ENCODE measurements around the gene PHOX2B. TPM values are rescaled to one million over a fixed set of nuclear protein-coding genes. Genes with fewer than 3 reads are reported as not detected.

Gene PHOX2B
- total RNA-seq, 2 experiments from 2014 or later = not detected

DNA sequence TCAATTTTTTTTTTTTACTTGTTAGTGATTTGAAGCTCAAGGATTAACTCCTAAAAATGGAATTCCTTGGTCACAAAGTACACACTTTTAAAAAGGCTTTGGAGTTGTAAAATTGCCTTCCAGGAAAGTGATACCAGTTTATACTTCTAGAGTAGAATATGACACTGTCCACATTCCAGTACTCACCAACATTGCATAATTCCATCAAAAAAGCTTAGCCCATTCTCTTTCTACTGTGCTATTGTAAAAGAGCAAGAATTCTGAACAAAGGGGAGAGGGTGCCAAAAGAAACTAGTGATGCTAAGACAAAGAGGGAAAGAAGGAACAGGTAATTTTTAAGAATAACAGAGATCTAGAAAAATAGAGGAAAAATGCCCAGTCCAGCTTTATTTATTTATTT, 10.4 kb upstream of the PHOX2B start:
- DNase-seq (no peak), ATAC-seq (no peak)
- Mint-ChIP-seq H3K36me3 (ENCODE audit: low read depth) (no peaks in the 10 kb centered on the region), H3K4me3 (no peak overlapping the region), H3K27ac (no peak overlapping the region), H3K9me3 (ENCODE audit: low read depth) (no peaks in the 10 kb centered on the region), H3K27me3 (peaks cover 28% of the 10 kb centered on the region), H3K4me1 (no peaks in the 10 kb centered on the region)
- intact Hi-C loops (cut with DNase I, micrococcal nuclease) = no loop called here
- POLR2A ChIA-PET = no interaction called here
- CTCF ChIA-PET = interaction anchor here (0.7 to 1.4 kb wide), 2 partner anchors 24 to 416 kb away, joined by 3 read pairs; no protein-coding TSS in a partner anchor

DNA sequence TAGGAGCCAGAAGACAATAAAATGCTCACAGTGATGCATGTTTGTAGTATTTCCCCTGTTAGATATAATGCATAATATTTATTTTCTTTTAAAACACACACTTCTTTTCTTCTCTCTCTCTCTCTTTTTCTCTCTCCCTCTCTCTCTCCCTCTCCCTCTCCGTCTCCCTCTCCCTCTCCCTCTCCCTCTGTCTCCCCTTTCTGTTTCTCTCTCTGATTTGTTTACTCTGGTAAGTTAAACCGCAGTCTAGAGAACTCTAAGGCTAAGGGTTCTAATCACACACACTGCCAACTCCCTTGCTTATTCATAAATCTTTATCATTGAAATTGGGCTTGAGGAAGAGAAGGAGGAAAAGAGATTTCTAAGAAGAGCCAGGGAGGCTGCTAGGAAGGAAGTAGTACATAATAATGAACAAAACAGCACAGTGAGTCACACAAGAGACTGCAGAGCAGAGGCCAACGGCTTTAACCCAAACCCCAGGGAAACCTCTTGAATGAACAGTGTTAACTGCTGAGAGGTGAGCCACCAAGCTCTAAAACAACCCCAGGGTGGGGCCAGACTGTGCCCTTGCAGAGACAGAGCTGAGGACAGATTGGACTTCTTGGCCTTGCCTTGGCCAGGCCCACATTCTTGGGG, 9.1 kb upstream of the PHOX2B start:
- ATAC-seq = no peak
- CTCF ChIA-PET = no interaction called here

DNA sequence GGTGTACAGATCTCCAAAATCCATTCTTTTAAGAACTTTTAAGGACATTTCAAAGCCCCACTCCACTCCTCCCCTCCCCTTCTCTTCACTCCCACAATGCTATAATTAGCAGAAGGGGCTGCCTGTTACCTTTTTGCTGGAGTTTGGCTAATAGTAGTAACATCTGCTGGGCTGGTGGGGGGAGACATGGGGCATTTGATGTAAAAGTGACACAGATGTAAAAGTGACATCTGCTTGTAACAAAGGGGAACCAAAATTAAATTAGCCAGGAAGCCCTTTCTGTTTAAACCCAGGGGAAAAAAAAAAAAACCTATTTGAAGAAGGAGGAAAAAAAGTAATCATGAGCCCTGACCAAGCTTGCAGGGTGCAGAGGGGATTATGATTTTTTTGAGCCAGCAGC, 5.4 kb upstream of the PHOX2B start:
- H3K9me3 Mint-ChIP-seq (ENCODE audit: low read depth) = no peaks in the 10 kb centered on the region
- DNase-seq (no peak), ATAC-seq (no peak)
- H3K27ac Mint-ChIP-seq = no peak overlapping the region
- no peaks in the 10 kb centered on the region for H3K4me1 Mint-ChIP-seq
- peaks cover 59% of the 10 kb centered on the region for H3K27me3 Mint-ChIP-seq
- intact Hi-C loops (cut with DNase I, micrococcal nuclease) = loop anchor here (5.0 kb wide), 1 partner anchor 62 kb away; no protein-coding TSS in a partner anchor
- CTCF ChIA-PET = interaction anchor here (0.7 kb wide), 1 partner anchor 171 kb away, joined by 3 read pairs; no protein-coding TSS in a partner anchor
- no peak overlapping the region for H3K4me3 Mint-ChIP-seq
- no peaks in the 10 kb centered on the region for H3K36me3 Mint-ChIP-seq (ENCODE audit: low read depth)
- POLR2A ChIA-PET = no interaction called here

More for the DNA sequence above, 9.1 kb upstream of the PHOX2B start:
- no peak overlapping the region for H3K4me3 Mint-ChIP-seq
- H3K27me3 Mint-ChIP-seq = peaks cover 33% of the 10 kb centered on the region
- no peaks in the 10 kb centered on the region for H3K36me3 Mint-ChIP-seq (ENCODE audit: low read depth)
- no peak overlapping the region for H3K27ac Mint-ChIP-seq
- no peaks in the 10 kb centered on the region for H3K9me3 Mint-ChIP-seq (ENCODE audit: low read depth)
- H3K4me1 Mint-ChIP-seq = no peaks in the 10 kb centered on the region
- POLR2A ChIA-PET = no interaction called here
- no peak for DNase-seq
- intact Hi-C loops (cut with DNase I, micrococcal nuclease) = no loop called here

DNA sequence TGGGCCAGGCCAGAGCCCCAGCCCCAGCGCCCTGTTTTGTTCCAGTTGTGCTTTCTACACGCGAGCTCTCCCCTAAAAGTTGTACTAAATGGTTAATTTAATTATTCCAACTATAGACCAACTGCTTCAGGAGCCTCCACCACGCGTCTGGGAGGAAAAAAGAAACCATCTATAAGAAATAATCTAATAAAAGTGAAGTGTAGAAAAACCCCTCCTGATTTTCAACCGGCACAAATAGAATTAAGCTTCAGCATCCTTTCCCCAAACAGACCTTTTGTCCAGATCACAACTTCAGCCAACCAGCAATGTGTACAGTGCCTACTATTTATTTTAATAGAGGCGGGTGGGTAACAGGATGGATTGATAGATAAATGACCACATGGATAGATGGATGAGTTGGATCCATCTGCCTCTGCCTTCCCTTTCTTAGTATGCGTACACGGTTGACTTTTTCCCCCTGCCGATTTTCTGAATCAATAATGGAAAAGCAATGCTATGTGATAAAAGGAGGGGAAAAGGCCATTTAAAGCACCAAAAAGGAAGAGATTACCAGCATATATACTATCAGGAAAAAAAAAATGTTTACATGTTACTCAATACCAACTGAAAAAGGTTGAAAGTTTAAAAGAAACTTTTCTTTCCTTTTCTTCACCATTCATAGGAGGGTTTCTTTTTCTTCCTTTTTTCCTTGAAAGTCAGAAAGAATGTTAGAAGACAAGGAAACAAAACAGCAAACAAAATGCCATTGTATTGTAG, 3.7 kb upstream of the PHOX2B start:
- POLR2A ChIA-PET = no interaction called here
- Mint-ChIP-seq H3K27me3 (peaks cover 67% of the 10 kb centered on the region), H3K4me3 (no peak overlapping the region), H3K36me3 (ENCODE audit: low read depth) (no peaks in the 10 kb centered on the region), H3K27ac (no peak overlapping the region), H3K4me1 (no peaks in the 10 kb centered on the region), H3K9me3 (ENCODE audit: low read depth) (no peaks in the 10 kb centered on the region)
- CTCF ChIA-PET = interaction anchor here (0.6 kb wide), 1 partner anchor 885 kb away, joined by 3 read pairs; no protein-coding TSS in a partner anchor
- ATAC-seq = no peak
- intact Hi-C loops (cut with DNase I, micrococcal nuclease) = loop anchor here (5.0 kb wide), 1 partner anchor 60 kb away; no protein-coding TSS in a partner anchor
- DNase-seq = no peak

DNA sequence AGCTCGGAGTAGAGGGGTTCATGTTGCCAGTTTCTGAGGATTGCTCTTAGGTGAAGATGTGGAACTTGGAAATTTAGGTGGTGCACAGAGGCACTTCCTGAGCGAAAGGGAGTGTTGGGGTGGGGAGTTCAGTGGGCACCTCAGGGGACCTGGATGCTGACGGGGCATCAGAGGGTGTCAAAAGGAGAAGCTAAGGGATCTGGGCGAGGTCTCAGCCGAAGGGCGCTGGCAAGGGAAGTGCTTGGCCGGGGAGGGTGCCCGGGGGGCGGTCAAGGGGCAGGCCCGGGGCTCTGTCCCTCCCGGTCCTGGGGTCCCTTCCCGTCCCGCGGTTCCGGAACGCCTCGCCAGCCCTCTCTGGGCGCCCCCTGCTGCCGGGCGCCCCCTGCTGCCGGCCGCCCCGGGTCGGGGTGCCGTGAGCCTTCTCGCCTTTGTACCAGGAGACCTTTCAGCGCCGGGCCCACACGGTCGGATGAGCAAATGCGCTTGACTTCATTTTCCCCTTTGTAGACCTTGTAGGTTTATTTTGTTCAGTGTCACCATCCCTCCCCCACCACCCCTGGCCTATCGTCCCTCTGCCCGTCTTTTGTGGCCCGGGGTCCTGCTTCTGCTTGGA, 3.0 kb upstream of the PHOX2B start:
- DNase-seq = peak; percentile 31

DNA sequence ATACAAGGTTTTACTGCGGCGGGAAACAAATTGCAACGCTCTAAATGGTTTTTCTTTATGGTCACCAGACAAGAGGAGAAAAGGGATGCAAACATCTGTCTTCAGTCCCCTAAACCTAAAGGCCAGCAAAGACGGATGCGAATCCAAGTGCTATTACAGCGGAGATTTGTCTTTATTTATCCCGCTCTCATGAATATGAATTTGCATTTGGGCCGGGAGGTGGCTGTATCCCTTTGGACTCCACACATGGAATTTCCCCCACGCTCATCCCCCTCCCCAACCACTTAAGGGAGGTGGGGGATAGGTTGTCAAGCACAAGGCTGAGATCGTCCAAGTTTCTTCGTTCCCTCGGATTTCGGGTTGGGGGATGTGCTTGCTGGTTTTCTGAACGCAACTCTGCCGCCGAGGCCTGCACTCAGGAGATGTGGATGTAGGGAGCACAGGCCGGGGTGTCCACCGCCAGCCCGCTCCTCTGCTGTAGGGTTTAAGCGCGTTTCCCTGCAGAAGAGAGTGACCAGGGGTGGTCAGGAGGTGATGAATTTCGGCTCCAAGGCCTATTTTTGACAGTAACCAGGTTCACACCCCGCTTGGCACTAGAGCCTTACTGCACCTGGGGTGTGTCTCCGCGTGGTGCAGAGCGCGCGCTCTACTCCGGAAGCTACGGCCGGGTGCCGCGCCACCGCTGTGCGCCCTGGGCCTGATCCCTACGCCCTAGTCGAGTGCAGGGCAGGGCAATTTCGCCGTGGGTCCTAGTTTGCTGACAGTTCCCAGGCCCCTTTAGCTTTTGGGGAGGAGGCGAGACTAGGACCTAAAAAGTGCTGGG, 2.3 kb upstream of the PHOX2B start:
- no peak for DNase-seq
- H3K36me3 Mint-ChIP-seq (ENCODE audit: low read depth) = peaks cover 2% of the 10 kb centered on the region
- CTCF ChIA-PET = no interaction called here
- H3K9me3 Mint-ChIP-seq (ENCODE audit: low read depth) = no peaks in the 10 kb centered on the region
- peaks cover 74% of the 10 kb centered on the region for H3K27me3 Mint-ChIP-seq
- ATAC-seq = no peak
- POLR2A ChIA-PET = no interaction called here
- intact Hi-C loops (cut with DNase I, micrococcal nuclease) = loop anchor here (1.0 to 5.0 kb wide), 3 partner anchors 59 to 132 kb away; no protein-coding TSS in a partner anchor
- H3K4me3 Mint-ChIP-seq = no peak overlapping the region
- no peaks in the 10 kb centered on the region for H3K4me1 Mint-ChIP-seq
- H3K27ac Mint-ChIP-seq = no peak overlapping the region

More for the DNA sequence above, 3.0 kb upstream of the PHOX2B start:
- intact Hi-C loops (cut with DNase I, micrococcal nuclease) = loop anchor here (2.0 to 5.0 kb wide), 2 partner anchors 59 to 131 kb away; no protein-coding TSS in a partner anchor
- Mint-ChIP-seq H3K27me3 (peaks cover 70% of the 10 kb centered on the region), H3K9me3 (ENCODE audit: low read depth) (no peaks in the 10 kb centered on the region), H3K4me1 (no peaks in the 10 kb centered on the region), H3K4me3 (no peak overlapping the region), H3K27ac (no peak overlapping the region), H3K36me3 (ENCODE audit: low read depth) (no peaks in the 10 kb centered on the region)
- ChIA-PET CTCF (interaction anchor here (0.6 kb wide), 1 partner anchor 885 kb away, joined by 3 read pairs; no protein-coding TSS in a partner anchor), POLR2A (no interaction called here)
- ATAC-seq = no peak

DNA sequence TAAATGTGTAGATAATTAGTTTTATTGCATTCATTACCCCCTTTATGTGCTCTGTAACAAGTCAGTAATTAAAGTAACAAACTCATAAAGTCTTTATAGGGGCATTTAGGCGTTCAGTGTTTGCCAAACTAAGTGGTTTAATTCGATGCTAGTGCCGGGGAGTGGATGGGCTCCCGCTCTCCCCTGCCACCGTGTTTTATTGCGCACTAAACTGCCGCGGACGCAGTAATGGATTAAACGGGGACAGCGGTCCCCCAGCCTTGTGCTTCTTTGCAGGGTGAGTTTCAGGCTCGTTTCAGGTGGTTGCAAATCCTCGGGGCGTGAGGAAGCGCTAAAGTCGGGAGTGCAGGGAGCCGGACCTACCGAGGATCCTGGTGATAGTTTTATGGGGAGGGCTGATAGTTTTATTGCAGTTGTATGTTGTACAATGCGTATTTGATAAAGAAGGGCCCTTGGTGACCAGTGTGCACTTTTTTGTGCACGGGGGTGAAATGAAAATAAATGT, 1.6 kb upstream of the PHOX2B start:
- peaks cover 2% of the 10 kb centered on the region for H3K36me3 Mint-ChIP-seq (ENCODE audit: low read depth)

DNA sequence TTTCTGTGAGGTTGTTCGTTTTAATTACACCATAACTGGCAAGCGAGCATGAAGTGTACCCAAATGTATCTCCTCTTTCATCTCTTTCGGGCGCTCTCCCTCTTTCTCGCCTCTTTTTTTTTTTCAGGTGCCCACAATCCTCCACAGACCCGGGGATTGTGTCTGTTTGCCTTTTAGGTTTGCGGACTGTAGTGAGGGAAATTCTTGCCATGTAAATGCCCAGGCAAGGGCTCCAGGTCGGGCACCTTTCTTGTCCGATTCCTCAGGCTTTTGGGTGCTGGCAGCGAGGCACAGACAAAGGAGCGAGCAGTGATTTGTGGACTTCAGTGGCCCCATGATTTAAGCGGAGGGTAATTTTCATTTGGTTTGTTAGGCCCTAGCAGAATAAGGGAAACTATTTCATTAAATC, 1.1 kb upstream of the PHOX2B start:
- Mint-ChIP-seq H3K27me3 (peaks cover 70% of the 10 kb centered on the region), H3K36me3 (ENCODE audit: low read depth) (peaks cover 3% of the 10 kb centered on the region), H3K4me3 (no peak overlapping the region), H3K4me1 (no peaks in the 10 kb centered on the region), H3K27ac (no peak overlapping the region), H3K9me3 (ENCODE audit: low read depth) (no peaks in the 10 kb centered on the region)
- no peak for DNase-seq
- ChIA-PET CTCF (no interaction called here), POLR2A (no interaction called here)
- ATAC-seq = no peak
- intact Hi-C loops (cut with DNase I, micrococcal nuclease) = loop anchor here (1.0 to 10.0 kb wide), 4 partner anchors 57 to 645 kb away; partner anchors contain the start of gene SHISA3 (in 1 of the 2)

More for the DNA sequence above, 1.6 kb upstream of the PHOX2B start:
- ChIA-PET CTCF (no interaction called here), POLR2A (no interaction called here)
- peaks cover 71% of the 10 kb centered on the region for H3K27me3 Mint-ChIP-seq
- no peak overlapping the region for H3K4me3 Mint-ChIP-seq
- no peak for DNase-seq
- no peaks in the 10 kb centered on the region for H3K4me1 Mint-ChIP-seq
- H3K27ac Mint-ChIP-seq = no peak overlapping the region
- no peaks in the 10 kb centered on the region for H3K9me3 Mint-ChIP-seq (ENCODE audit: low read depth)
- intact Hi-C loops (cut with DNase I, micrococcal nuclease) = loop anchor here (1.0 to 5.0 kb wide), 3 partner anchors 58 to 133 kb away; no protein-coding TSS in a partner anchor
- no peak for ATAC-seq

DNA sequence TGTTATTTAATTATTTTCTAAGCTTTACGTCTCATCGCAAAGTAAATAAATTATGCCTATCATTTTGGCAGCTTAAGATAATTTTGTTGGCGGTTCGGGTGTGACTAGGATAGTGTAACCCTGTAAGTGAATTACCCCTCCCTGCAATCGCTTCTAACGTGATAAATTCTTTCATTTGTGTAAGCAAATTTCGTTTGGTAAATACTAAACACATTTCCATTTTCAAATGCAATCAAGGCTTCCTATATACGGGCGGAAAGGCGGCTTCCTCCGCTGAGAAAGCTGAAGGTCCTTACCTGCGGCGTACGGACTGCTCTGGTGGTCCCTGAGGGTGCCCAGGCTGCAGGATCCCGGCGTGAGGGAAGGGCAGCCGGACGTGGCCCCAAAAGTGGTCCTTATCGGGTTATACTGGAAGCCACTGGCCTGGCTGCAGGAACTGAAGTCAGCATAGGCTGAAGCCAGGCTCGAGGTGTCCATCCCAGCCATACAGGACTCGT, 403 bp downstream of the PHOX2B start:
- no peak for ATAC-seq
- Mint-ChIP-seq H3K9me3 (ENCODE audit: low read depth) (no peaks in the 10 kb centered on the region), H3K4me1 (no peaks in the 10 kb centered on the region), H3K27ac (no peak overlapping the region), H3K4me3 (no peak overlapping the region), H3K36me3 (ENCODE audit: low read depth) (peaks cover 5% of the 10 kb centered on the region), H3K27me3 (peaks cover 70% of the 10 kb centered on the region)
- DNase-seq = no peak
- CTCF ChIA-PET = interaction anchor here (0.9 to 1.0 kb wide), 2 partner anchors 13 to 55 kb away, joined by 3 to 4 read pairs; no protein-coding TSS in a partner anchor
- intact Hi-C loops (cut with DNase I, micrococcal nuclease) = loop anchor here in 1 of 2 experiments (10.0 kb wide), 1 partner anchor 647 kb away; the partner anchor contains the start of gene SHISA3
- POLR2A ChIA-PET = no interaction called here

DNA sequence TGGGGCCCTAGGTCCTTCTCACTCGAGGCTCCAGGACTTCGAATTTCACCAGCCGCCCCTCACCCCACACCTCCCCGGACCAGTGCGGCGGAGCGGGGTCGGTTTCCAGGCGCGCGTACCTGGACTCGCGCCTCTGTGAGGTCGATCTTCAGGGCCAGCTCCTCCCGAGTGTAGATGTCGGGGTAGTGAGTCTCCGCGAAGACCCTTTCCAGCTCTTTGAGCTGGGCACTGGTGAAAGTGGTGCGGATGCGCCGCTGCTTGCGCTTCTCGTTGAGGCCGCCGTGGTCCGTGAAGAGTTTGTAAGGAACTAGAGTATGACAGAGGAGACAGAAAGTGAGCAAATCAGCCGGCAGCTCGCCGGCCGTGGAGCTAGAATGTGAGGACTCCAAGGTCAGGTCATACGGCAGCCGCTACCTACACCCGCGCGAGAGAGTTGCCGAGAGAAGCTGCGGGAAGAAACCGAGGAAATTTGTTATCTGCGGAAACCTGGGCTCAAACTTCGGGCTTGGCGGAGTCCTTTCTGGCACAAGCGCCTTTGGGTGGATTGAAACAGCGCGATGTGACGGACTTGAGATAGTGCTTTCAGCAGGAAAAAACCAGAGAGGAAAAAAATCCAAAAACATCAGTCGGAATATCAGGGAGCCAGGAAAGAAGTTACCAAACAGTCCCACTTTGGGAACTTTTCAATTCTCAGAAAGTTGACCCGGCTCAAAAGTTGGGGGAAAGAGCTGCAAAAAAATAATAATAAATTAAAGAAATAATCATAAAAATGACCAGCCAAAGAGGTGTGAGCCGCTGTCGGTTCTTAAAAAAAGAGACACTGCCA, 1.1 kb downstream of the PHOX2B start:
- H3K4me3 Mint-ChIP-seq = no peak overlapping the region
- ATAC-seq (no peak), DNase-seq (no peak)
- POLR2A ChIA-PET = no interaction called here
- H3K4me1 Mint-ChIP-seq = no peaks in the 10 kb centered on the region
- H3K9me3 Mint-ChIP-seq (ENCODE audit: low read depth) = no peaks in the 10 kb centered on the region
- no peak overlapping the region for H3K27ac Mint-ChIP-seq
- intact Hi-C loops (cut with DNase I, micrococcal nuclease) = loop anchor here in 1 of 2 experiments (2.0 to 10.0 kb wide), 2 partner anchors 119 to 647 kb away; partner anchors contain the start of gene SHISA3
- H3K36me3 Mint-ChIP-seq (ENCODE audit: low read depth) = peaks cover 5% of the 10 kb centered on the region
- CTCF ChIA-PET = interaction anchor here (0.9 kb wide), 1 partner anchor 54 kb away, joined by 3 read pairs; no protein-coding TSS in a partner anchor
- peaks cover 68% of the 10 kb centered on the region for H3K27me3 Mint-ChIP-seq

Data from activated CD4-positive, alpha-beta T cell treated with anti-CD3 and anti-CD28 coated beads for 36 hours (primary cell).